PFSK-1 (cell line): Measurements from ENCODE around the gene ANKS1A.

Experiments
- POLR2AphosphoS5 ChIP-seq: IDR thresholded peaks from 2 replicates; pipeline ENCODE4 v1.6.1; 2012; ENCODE audit warnings: low read depth, mild to moderate bottlenecking, control low read depth, low read length, moderate library complexity
- REST ChIP-seq, 2 experiments: IDR thresholded peaks; 2 replicates each; pipeline versions ENCODE4 v1.6.1 to v1.8.0; 2011 to 2012; ENCODE audit warnings: low read depth in 2 of 2, low read length in 2 of 2, control low read depth in 1 of 2, inconsistent platforms in 1 of 2, mild to moderate bottlenecking in 1 of 2, moderate library complexity in 1 of 2; ENCODE audit not compliant: insufficient read depth in 1 of 2
- SIN3A ChIP-seq: IDR thresholded peaks from 2 replicates; pipeline ENCODE4 v1.6.1; 2012; ENCODE audit warnings: mild to moderate bottlenecking, low read length, moderate library complexity, borderline replicate concordance; ENCODE audit not compliant: insufficient read depth

- TF ChIP-seq POLR2AphosphoS5 (no peak), REST (IDR thresholded peaks at IDR 0.05; ENCODE audit: insufficient read depth in 1 of 2, low read depth in 2 of 2, low read length in 2 of 2) (no peak), SIN3A (no peak)
Observed at GRCh38 chr6:34959224-34959623, 70.2 kb downstream of the ANKS1A start.
